Colonic mucosa (tissue), 4 donors: ENCODE results near the gene CYGB. TPM values are rescaled to one million over a fixed set of nuclear protein-coding genes. Genes with fewer than 3 reads are reported as not detected.

Experiments used
- DNase-seq: peaks from one replicate; pipeline ENCODE4 v3.0.0-alpha.2; 2020
- H3K27ac ChIP-seq: fragments of 200-600 bp; one replicate; pipeline ENCODE4 v1.8.0; 2021
- H3K27me3 ChIP-seq: fragments of 200-600 bp; one replicate; pipeline ENCODE4 v1.8.0; 2021
- H3K36me3 ChIP-seq: fragments of 200-600 bp; one replicate; pipeline ENCODE4 v1.8.0; 2021
- H3K4me1 ChIP-seq: fragments of 200-600 bp; one replicate; pipeline ENCODE4 v1.8.0; 2021; ENCODE audit warnings: mild to moderate bottlenecking
- H3K4me3 ChIP-seq: fragments of 200-600 bp; one replicate; pipeline ENCODE4 v1.8.0; 2021
- H3K9ac ChIP-seq, 2 donors: one replicate each; pipeline ENCODE4 v1.7.0; 2013; ENCODE audit warnings: control low read depth in 2 of 2, low read depth in 2 of 2, low read length in 2 of 2
- H3K9me3 ChIP-seq: fragments of 200-600 bp; one replicate; pipeline ENCODE4 v1.8.0; 2021
- intact Hi-C: fragments of 100-400 bp; cut with DNase I; formaldehyde crosslinking; loops from one replicate; pipeline ENCODE4 v1.14.1; 2022
- total RNA-seq, 2 donors: library from RNA; stranded (reverse); fragmentation: NEBNext Ultra II Directional in 1 of 2; extraction: Animal tissue kit (Norgen Biotek cat#: 25700) in 1 of 2; gene quantifications; one replicate each; pipeline ENCODE4 v1.2.1, GENCODE V29; 2021
- TF ChIP-seq, protein P1 (sequence below): fragments of 200-600 bp; IDR thresholded peaks from one replicate; pipeline ENCODE4 v1.8.0; 2022; ENCODE audit warnings: antibody characterized with exemption, mild to moderate bottlenecking
- donor health status: healthy.
- donor health status: DM: no; HTN: no; CAD: no.
- donor health status: DM: no; HTN: no; CAD: no.

CYGB gene
- total RNA-seq: 1 to 10 TPM; 4.7 to 9.9 TPM

DNA sequence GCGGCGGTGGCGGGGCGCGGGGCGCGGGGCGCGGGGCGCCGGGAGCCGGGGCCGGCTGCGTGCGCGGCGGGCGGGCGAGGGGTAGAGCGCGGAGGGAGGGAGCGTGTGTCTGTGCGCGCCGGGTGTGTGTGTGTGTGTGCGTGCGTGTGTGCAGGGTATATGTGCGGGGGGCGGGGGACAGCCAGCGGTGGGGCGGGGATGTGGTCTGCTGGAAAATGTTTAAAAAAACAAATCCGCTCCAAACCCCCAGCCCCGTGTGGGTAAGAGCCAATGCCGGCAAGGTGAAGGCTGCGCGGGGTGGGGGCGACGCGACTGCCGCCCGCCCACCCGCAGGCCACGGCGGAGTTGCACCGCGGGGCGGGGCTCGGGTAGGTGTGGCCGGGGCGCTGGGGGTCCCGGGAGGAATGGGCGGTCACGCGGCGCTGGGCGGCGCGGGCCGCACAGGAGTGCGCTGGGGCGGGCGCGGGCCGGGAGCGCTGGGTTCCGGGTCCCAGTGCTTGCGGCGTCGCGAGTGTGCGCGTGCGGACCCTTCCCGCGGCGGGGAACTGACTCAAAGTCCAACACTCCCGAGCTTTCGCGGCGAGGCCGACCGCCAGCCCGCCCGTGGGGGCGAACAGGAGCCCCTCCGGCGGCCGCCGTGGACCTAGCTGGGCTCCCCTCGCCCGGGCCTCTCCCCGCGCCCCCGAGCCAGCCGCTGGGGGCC, at the start of gene CYGB:
CYGB (minus strand) TSS at position 132 of the 703 bp plus-strand sequence. CDS start 167 bp downstream, outside the sequence.
- Histone ChIP-seq H3K27ac (peak within 1 kb of the TSS; percentile 47), H3K4me3 (peak within 1 kb of the TSS; percentile 31), H3K4me1 (no peaks in the 10 kb centered on the region), H3K36me3 (no peaks in the 10 kb centered on the region), H3K27me3 (peaks cover 24% of the 10 kb centered on the region), H3K9ac (peak within 1 kb of the TSS; percentile 38 to 63), H3K9me3 (no peaks in the 10 kb centered on the region)
- no peak for DNase-seq
- intact Hi-C loops: no loop called here
- TF ChIP-seq, protein P1, sequence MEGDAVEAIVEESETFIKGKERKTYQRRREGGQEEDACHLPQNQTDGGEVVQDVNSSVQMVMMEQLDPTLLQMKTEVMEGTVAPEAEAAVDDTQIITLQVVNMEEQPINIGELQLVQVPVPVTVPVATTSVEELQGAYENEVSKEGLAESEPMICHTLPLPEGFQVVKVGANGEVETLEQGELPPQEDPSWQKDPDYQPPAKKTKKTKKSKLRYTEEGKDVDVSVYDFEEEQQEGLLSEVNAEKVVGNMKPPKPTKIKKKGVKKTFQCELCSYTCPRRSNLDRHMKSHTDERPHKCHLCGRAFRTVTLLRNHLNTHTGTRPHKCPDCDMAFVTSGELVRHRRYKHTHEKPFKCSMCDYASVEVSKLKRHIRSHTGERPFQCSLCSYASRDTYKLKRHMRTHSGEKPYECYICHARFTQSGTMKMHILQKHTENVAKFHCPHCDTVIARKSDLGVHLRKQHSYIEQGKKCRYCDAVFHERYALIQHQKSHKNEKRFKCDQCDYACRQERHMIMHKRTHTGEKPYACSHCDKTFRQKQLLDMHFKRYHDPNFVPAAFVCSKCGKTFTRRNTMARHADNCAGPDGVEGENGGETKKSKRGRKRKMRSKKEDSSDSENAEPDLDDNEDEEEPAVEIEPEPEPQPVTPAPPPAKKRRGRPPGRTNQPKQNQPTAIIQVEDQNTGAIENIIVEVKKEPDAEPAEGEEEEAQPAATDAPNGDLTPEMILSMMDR: no peak

DNA sequence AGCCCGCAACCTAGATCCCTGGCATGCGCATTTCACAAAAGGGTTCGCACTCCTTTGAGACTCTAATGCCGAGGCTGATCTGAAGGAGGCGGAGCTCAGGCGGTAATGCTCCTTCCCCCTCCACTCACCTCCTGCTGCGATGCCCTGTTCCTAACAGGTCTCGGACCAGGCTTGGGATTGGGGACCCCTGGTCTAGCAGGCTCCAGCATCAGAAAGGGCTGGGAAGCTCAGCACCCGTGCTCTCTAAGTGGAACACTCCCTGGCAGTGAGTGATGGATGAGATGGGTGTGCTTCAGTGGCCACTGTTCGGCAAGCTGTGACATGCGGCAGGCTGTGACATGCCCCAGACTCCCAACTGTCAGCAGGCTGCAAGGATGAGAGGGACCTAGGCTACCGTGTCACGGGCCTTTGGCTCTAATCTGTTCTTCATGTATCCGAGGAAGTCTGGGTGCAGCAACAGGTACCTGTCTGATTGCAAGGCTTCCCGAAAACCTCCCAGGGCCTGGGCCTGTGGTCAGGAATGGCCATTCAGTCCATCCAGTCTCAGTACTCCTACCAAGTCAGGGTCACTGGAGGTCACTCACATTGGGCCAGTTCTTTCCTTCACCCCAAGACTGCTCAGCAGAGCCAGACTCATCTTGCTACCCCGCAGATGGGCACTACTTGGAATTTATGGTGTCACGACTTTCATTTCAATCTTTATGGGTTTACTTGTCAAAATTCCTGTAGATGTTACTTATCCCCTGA, 49.4 kb upstream of the CYGB start:
- no peak for DNase-seq
- intact Hi-C loops: no loop called here
- no peak overlapping the region for H3K9ac ChIP-seq
- peaks cover 25% of the 10 kb centered on the region for H3K27me3 ChIP-seq
- no peaks in the 10 kb centered on the region for H3K36me3 ChIP-seq
- H3K4me3 ChIP-seq: no peak overlapping the region
- no peak overlapping the region for H3K27ac ChIP-seq
- TF ChIP-seq, protein P1: no peak
- H3K4me1 ChIP-seq: no peaks in the 10 kb centered on the region
- H3K9me3 ChIP-seq: no peaks in the 10 kb centered on the region

DNA sequence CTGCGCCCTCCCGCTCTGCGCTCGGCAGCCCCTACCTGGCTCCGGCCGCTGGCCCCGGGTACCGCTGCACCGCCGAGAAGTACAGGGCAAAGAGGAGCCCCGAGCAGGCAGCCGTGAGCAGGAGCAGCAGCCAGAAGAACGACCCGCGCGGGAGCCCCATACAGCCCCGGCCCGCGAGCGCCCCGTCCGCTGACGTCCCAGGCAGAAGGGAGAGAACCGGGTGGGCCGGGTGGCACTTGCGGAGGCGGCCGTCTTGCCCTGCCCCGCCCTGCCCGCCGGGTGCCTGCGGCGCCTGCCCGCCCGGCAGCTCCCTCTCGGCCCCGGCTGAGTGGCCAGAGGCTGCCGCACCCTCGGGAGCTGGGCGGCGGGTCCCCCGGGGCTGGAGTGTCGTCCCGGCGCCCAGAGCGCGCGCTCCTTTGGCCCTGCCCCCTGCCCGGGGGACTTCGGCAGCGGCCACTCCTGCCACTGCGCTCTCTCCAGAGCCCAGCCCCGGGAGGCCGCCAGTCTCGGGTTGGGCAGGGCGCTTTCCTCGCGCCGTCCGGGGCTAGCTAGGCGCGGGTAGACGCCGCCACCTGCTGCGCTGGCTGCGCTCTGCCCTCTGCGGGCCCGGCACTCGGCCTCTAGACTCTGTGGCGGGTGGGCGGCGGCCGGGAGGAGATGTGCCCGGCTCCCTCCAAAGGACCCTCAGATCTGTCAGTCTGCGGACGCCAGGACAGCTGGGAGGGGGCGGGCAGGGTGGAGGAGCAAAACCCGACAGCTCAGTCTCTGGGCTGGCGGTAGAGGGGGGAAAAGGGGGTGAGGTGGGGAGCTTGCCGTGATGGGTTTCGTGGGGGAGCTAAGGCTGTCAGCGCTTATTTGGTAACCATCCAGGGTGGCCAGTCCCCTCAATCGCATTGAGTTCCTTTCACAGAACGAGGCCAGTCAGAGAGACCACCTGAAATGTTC, 48.4 kb upstream of the CYGB start, which contains the start of gene ST6GALNAC2:
ST6GALNAC2 (minus strand) TSS at position 212 of the 945 bp plus-strand sequence; CDS start at position 160, 52 bp downstream.
- Histone ChIP-seq H3K4me1 (no peaks in the 10 kb centered on the region), H3K27ac (peak within 1 kb of the TSS; percentile 40), H3K36me3 (no peaks in the 10 kb centered on the region), H3K4me3 (peak within 1 kb of the TSS; percentile 69), H3K9me3 (no peaks in the 10 kb centered on the region), H3K9ac (peak within 1 kb of the TSS; percentile 32 to 78), H3K27me3 (peaks cover 25% of the 10 kb centered on the region)
- TF ChIP-seq, protein P1: no peak
- intact Hi-C loops: no loop called here
- peak; percentile 75 for DNase-seq

DNA sequence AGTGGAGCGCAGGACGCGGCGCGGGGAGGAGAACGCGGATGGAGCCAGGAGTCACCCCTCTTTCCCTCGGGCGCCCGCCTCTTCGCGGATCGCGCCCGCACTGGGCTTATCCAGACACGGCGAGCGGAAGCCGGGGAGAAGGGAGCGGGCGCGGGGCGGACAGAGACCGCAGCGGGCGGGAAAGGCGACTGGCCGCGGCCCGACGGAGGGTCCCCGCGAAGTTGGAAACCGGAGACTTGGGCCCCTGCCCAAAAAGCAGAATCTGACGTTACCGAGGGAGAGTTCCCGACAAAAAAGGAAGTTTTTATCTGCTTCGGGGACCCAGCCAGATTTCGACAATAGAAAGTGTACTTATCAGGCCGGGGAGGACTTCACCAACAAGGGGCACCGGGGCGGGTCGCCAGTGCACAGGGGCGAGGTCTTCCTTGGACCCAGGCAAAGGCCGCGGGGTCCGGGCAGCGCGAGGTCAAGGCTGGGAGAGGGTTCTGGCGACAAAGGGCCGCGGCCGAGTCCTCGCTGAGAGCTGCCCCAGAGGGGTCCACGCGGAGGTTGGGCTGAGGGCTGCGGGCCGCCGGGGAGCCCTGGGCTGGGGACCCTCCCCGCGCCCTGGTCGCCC, 47.6 kb upstream of the CYGB start:
- TF ChIP-seq, protein P1: no peak
- DNase-seq: peak; percentile 42
- Histone ChIP-seq H3K4me1 (no peaks in the 10 kb centered on the region), H3K27ac (peak overlapping the region; percentile 40), H3K27me3 (peaks cover 25% of the 10 kb centered on the region), H3K36me3 (no peaks in the 10 kb centered on the region), H3K4me3 (peak overlapping the region; percentile 69), H3K9ac (peak overlapping the region; percentile 32 to 78), H3K9me3 (no peaks in the 10 kb centered on the region)
- intact Hi-C loops: no loop called here
